Measurements from ENCODE around the gene H6PD.

H6PD gene

DNA sequence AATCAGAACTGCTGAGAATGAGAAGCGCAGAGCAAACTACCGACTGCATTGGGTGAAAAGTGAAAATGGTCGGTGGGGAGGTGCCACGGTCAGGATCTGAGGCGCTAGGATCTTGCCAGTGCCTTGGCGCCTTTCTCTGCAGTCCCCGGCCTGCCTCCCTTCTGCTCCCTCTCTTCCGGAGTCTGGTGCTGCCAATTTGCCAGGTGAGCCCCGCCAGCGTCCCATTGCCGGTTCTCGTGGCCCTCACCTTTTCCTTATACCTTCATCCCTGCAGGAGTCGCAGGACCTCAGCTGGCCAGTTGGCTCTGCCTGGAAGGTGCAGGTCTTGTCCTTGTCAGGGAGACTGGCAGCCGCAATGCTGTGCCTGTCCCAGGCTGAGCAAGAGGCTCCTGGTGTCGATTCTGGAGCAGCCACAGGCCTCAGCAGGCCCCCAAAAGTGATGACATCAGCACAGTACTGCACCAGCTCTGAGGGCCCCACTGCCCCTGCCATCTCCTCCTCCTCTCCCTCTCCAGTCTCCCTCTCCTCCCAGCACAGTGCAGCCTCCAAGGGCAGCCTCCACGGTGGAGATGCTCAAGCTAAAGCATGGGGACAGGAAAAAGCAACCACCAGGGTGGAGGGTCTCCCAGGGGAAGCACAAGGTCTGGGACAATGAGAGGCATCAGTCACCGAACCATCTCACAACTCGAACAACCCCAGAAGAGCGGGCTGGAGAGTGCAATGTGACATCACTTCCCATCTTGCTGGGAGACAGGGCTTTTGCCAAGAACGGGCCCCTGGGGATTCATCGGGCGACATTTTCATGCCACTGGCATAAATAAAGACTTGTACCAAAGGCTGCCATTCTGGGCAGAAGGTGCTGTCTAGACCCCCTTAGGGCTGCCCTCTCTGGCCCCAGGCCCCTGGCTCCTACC lies 37.1 kb upstream of the H6PD start:
- H3K36me3 ChIP-seq, result no peaks in the 10 kb centered on the region
- no peaks in the 10 kb centered on the region for H3K27me3 ChIP-seq (ENCODE audit: insufficient read depth, low read depth, severe bottlenecking)
- no peaks in the 10 kb centered on the region for H3K9me3 ChIP-seq (ENCODE audit: severe bottlenecking)
- TF ChIP-seq, protein P1, sequence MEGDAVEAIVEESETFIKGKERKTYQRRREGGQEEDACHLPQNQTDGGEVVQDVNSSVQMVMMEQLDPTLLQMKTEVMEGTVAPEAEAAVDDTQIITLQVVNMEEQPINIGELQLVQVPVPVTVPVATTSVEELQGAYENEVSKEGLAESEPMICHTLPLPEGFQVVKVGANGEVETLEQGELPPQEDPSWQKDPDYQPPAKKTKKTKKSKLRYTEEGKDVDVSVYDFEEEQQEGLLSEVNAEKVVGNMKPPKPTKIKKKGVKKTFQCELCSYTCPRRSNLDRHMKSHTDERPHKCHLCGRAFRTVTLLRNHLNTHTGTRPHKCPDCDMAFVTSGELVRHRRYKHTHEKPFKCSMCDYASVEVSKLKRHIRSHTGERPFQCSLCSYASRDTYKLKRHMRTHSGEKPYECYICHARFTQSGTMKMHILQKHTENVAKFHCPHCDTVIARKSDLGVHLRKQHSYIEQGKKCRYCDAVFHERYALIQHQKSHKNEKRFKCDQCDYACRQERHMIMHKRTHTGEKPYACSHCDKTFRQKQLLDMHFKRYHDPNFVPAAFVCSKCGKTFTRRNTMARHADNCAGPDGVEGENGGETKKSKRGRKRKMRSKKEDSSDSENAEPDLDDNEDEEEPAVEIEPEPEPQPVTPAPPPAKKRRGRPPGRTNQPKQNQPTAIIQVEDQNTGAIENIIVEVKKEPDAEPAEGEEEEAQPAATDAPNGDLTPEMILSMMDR (IDR thresholded peaks at IDR 0.05; ENCODE audit: low read depth, low read length), result no peak
- DNase-seq, result no peak
- peak overlapping the region; percentile 95 for H3K27ac ChIP-seq
- H3K4me3 ChIP-seq (ENCODE audit: low read depth, low read length), result peak overlapping the region; percentile 42

DNA sequence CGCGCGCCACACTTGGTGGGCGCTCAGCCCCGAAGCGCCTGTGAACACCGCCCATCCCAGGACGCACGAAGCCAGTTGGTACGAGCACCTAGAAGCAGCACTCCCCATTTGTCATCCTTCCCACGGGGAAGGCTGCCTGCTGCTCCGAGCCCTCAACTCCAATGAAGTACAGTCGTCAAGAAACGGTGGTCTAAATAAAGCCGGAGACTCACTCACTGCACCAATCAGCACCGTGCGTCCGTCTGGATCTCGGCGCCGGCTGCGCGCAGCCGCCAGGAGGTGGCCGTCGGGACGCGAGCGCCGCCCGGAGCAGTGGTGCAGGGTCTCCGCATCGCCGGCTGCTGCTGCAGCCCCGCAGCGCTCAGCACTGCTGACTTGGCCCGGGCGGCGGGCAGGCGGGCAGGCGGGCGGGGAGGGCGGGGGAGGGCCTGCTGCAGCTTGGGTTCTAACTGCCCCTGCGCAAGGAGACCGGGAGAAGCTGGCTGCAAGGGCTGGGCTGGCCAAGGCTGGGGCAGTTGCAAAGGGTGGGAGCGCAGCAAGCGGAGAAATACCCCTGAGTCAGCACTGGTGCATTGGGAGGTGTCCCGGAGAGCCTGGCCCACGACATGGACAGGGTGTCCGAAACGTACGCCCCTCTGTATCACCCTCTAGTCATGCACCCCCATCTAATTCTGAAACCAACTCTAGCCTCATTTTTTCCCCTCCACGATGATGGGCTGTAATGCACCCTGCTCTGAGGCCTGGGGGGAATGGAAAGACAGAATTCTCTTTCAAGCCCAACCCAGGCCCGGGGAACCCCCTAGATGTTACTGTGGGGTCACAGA lies 35.8 kb upstream of the H6PD start:
- H3K4me3 ChIP-seq (ENCODE audit: low read depth, low read length), result no peak overlapping the region
- no peak for DNase-seq
- no peaks in the 10 kb centered on the region for H3K9me3 ChIP-seq (ENCODE audit: severe bottlenecking)
- no peak overlapping the region for H3K27ac ChIP-seq
- TF ChIP-seq, protein P1 (IDR thresholded peaks at IDR 0.05; ENCODE audit: low read depth, low read length), result no peak
- no peaks in the 10 kb centered on the region for H3K36me3 ChIP-seq
- H3K27me3 ChIP-seq (ENCODE audit: insufficient read depth, low read depth, severe bottlenecking), result no peaks in the 10 kb centered on the region

GRCh38 chr1:9200441-9200840 lies 34.1 kb upstream of the H6PD start:
- H3K27ac ChIP-seq, result no peak overlapping the region
- H3K27me3 ChIP-seq (ENCODE audit: insufficient read depth, low read depth, severe bottlenecking), result no peaks in the 10 kb centered on the region
- TF ChIP-seq, protein P1 (IDR thresholded peaks at IDR 0.05; ENCODE audit: low read depth, low read length), result no peak
- no peaks in the 10 kb centered on the region for H3K9me3 ChIP-seq (ENCODE audit: severe bottlenecking)
- no peak for DNase-seq
- no peaks in the 10 kb centered on the region for H3K36me3 ChIP-seq
- H3K4me3 ChIP-seq (ENCODE audit: low read depth, low read length), result no peak overlapping the region

- no peaks in the 10 kb centered on the region for H3K27me3 ChIP-seq (ENCODE audit: insufficient read depth, low read depth, severe bottlenecking)
- H3K27ac ChIP-seq, result no peak overlapping the region
Observed at GRCh38 chr1:9201401-9202239, 33.0 kb upstream of the H6PD start.

More at GRCh38 chr1:9201401-9202239, 33.0 kb upstream of the H6PD start:
- TF ChIP-seq, protein P1 (IDR thresholded peaks at IDR 0.05; ENCODE audit: low read depth, low read length), result no peak
- H3K9me3 ChIP-seq (ENCODE audit: severe bottlenecking), result no peaks in the 10 kb centered on the region
- no peaks in the 10 kb centered on the region for H3K36me3 ChIP-seq
- H3K4me3 ChIP-seq (ENCODE audit: low read depth, low read length), result peak overlapping the region; percentile 32
- DNase-seq, result peak; percentile 42

Measured in WERI-Rb-1 (cell line).